T-cell (primary cell): ENCODE measurements around the gene BMP6. TPM values are rescaled to one million over a fixed set of nuclear protein-coding genes. Genes with fewer than 3 reads are reported as not detected.

Experiments
- ATAC-seq, 4 experiments: fragments of 200-7000 bp in 3 of 4; fragments of 150-1000 bp in 1 of 4; cut with Tn5 transposase; replicated peaks in 1 of 4; 1 replicate in 3 of 4; 2 replicates in 1 of 4; pipeline ENCODE4 v1.10.0; 2021; ENCODE audit warnings: moderate library complexity in 3 of 4, mild to moderate bottlenecking in 2 of 4, moderate number of reproducible peaks in 1 of 4
- CTCF ChIA-PET, 2 donors: fragments of 300-600 bp; sonication (Branson Sonifier 250); formaldehyde crosslinking; loops; one replicate each; lab custom pipeline; 2022; ENCODE audit warnings: antibody characterized with exemption in 2 of 2; lab: Charles Lee
- POLR2A ChIA-PET, 2 donors: fragments of 300-600 bp; sonication (Branson Sonifier 250); formaldehyde crosslinking; loops; one replicate each; lab custom pipeline; 2022; ENCODE audit warnings: antibody characterized with exemption in 2 of 2; lab: Charles Lee
- DNase-seq, 35 experiments: peaks; one replicate each; pipeline versions ENCODE4 v3.0.0 to v3.0.0-alpha.2; 2013 to 2023
- H3K27ac ChIP-seq: one replicate; pipeline ENCODE4 v1.5.1; 2013; ENCODE audit warnings: low read length
- H3K27me3 ChIP-seq, 2 experiments: replicated peaks in 1 of 2; 1 replicate in 1 of 2; 2 replicates in 1 of 2; pipeline versions ENCODE4 v1.6.1 to v1.7.0; 2013; ENCODE audit warnings: low read length in 1 of 2, mixed read lengths in 1 of 2; ENCODE audit not compliant: control insufficient read depth in 2 of 2, insufficient read depth in 2 of 2; ENCODE audit errors: extremely low read depth in 1 of 2
- H3K36me3 ChIP-seq, 2 donors: 1 replicate in 1 of 2; 2 replicates in 1 of 2; pipeline versions ENCODE4 v1.6.1 to v1.7.0; 2013; ENCODE audit warnings: low read length in 1 of 2; ENCODE audit not compliant: control insufficient read depth in 2 of 2, insufficient read depth in 1 of 2; ENCODE audit errors: extremely low read depth in 1 of 2
- H3K4me1 ChIP-seq, 2 experiments: 1 replicate in 1 of 2; 2 replicates in 1 of 2; pipeline versions ENCODE4 v1.6.1 to v1.7.0; 2013; ENCODE audit warnings: low read length in 2 of 2, mixed read lengths in 1 of 2; ENCODE audit not compliant: insufficient read depth in 2 of 2, control insufficient read depth in 1 of 2; ENCODE audit errors: extremely low read depth in 1 of 2
- H3K4me3 ChIP-seq, 2 donors: 1 replicate in 1 of 2; 2 replicates in 1 of 2; pipeline versions ENCODE4 v1.5.1 to v1.7.0; 2013; ENCODE audit warnings: mild to moderate bottlenecking in 2 of 2, low read length in 1 of 2, moderate library complexity in 1 of 2; ENCODE audit not compliant: control insufficient read depth in 1 of 2; ENCODE audit errors: extremely low read depth in 1 of 2
- H3K9me3 ChIP-seq: 2 replicates; pipeline ENCODE4 v1.7.0; 2013
- H3K27ac Mint-ChIP-seq, 2 donors: one replicate each; pipeline ENCODE4 v1.8.0; 2020 to 2021; ENCODE audit warnings: mild to moderate bottlenecking in 2 of 2, mixed read lengths in 2 of 2
- H3K27me3 Mint-ChIP-seq, 2 donors: one replicate each; pipeline ENCODE4 v1.8.0; 2021 to 2022; ENCODE audit warnings: mixed read lengths in 2 of 2
- H3K36me3 Mint-ChIP-seq: one replicate; pipeline ENCODE4 v1.8.0; 2021; ENCODE audit warnings: mixed read lengths
- H3K4me1 Mint-ChIP-seq, 3 donors: one replicate each; pipeline ENCODE4 v1.8.0; 2020 to 2022; ENCODE audit warnings: mixed read lengths in 3 of 3, mild to moderate bottlenecking in 1 of 3
- H3K4me3 Mint-ChIP-seq, 3 donors: one replicate each; pipeline ENCODE4 v1.8.0; 2020 to 2022; ENCODE audit warnings: mild to moderate bottlenecking in 3 of 3, mixed read lengths in 3 of 3, moderate library complexity in 3 of 3
- H3K9me3 Mint-ChIP-seq, 3 donors: one replicate each; pipeline ENCODE4 v1.8.0; 2020 to 2022; ENCODE audit warnings: mixed read lengths in 3 of 3
- WGBS: methylation state at CpG from one replicate; pipeline ENCODE4 v1.1.5; 2013; ENCODE audit warnings: missing lambda C conversion rate; ENCODE audit not compliant: insufficient coverage; 5-methylcytosine and 5-hydroxymethylcytosine counted together
- total RNA-seq, 35 experiments: library from RNA in 6 of 35; stranded (reverse) in 6 of 35; fragments of 120-200 nt in 1 of 35; gene quantifications; one replicate each; pipeline versions ENCODE4 v1.2.1 to v1.2.4 and lab custom pipeline; 2013 to 2026

The BMP6 gene
- total RNA-seq, 5 donors from 2014 or later (not counting 1 experiment from before 2014, with no cell fraction given) = 0.09 to 0.23 (median 0.13) TPM; not detected in 1

DNA sequence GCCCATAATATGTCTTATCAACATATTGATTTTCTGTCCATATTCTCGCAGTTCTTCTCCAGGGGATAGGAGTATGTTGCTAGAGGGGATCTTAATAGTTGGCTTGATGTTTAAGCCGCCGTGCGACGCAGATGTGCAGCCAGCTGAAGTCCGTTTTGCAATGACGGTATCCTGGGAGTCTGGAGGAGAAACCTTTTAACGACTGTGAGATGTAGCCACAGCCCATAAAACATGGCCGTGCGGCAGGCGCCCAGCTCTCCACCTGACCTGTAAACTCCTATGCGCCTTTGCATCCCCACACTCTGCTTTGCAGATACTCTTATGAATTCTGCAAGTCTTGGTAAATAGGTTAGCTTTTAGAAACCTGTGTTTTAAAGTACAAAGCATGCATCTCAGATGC, 36.9 kb downstream of the BMP6 start:
- no peaks in the 10 kb centered on the region for H3K9me3 ChIP-seq
- Mint-ChIP-seq H3K36me3 (no peaks in the 10 kb centered on the region), H3K4me1 (no peaks in the 10 kb centered on the region), H3K4me3 (no peak overlapping the region), H3K27me3 (peaks cover 18 to 26% of the 10 kb centered on the region in 2 donors), H3K9me3 (no peaks in the 10 kb centered on the region), H3K27ac (no peak overlapping the region)
- ATAC-seq (no peak), DNase-seq (no peak)
- no CpG with 5 or more reads among the region's 12 CpGs for WGBS
- ChIA-PET CTCF (no interaction called here), POLR2A (no interaction called here)
- no peak overlapping the region for H3K27ac ChIP-seq
- peaks cover 0 to 3% of the 10 kb centered on the region in 2 experiments for H3K27me3 ChIP-seq
- H3K4me1 ChIP-seq = no peaks in the 10 kb centered on the region
- no peak overlapping the region for H3K4me3 ChIP-seq
- H3K36me3 ChIP-seq = no peaks in the 10 kb centered on the region

DNA sequence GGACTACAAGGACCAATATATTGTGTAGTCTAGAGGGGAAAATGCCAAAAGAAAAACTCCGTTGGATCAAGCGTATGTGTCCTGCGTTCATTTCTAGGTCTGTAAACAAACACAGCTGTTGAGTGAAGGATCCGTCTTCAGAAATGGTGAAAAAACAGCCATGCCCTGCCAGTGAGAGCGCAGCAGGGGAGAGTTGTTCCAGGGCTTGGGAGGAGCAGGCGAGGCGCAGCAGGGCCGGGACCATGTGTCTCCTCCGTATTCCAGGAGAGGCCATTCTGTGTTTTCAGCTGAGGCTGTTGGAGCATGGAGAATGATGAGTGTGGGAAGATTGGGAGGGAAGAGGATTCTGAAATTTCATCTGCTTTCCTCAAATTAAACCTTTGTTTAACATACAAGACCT, 38.0 kb downstream of the BMP6 start:
- ChIA-PET POLR2A (no interaction called here), CTCF (no interaction called here)
- Histone ChIP-seq H3K4me3 (no peak overlapping the region), H3K9me3 (no peaks in the 10 kb centered on the region), H3K36me3 (no peaks in the 10 kb centered on the region), H3K27ac (no peak overlapping the region), H3K27me3 (peaks cover 0 to 5% of the 10 kb centered on the region in 2 experiments), H3K4me1 (no peaks in the 10 kb centered on the region)
- ATAC-seq = no peak
- peaks cover 20 to 25% of the 10 kb centered on the region in 2 donors for H3K27me3 Mint-ChIP-seq
- DNase-seq = no peak
- no peaks in the 10 kb centered on the region for H3K4me1 Mint-ChIP-seq
- 80% methylated on average over 8 of the region's 9 CpGs for WGBS
- no peak overlapping the region for H3K27ac Mint-ChIP-seq
- H3K36me3 Mint-ChIP-seq = no peaks in the 10 kb centered on the region
- H3K9me3 Mint-ChIP-seq = no peaks in the 10 kb centered on the region
- no peak overlapping the region for H3K4me3 Mint-ChIP-seq

DNA sequence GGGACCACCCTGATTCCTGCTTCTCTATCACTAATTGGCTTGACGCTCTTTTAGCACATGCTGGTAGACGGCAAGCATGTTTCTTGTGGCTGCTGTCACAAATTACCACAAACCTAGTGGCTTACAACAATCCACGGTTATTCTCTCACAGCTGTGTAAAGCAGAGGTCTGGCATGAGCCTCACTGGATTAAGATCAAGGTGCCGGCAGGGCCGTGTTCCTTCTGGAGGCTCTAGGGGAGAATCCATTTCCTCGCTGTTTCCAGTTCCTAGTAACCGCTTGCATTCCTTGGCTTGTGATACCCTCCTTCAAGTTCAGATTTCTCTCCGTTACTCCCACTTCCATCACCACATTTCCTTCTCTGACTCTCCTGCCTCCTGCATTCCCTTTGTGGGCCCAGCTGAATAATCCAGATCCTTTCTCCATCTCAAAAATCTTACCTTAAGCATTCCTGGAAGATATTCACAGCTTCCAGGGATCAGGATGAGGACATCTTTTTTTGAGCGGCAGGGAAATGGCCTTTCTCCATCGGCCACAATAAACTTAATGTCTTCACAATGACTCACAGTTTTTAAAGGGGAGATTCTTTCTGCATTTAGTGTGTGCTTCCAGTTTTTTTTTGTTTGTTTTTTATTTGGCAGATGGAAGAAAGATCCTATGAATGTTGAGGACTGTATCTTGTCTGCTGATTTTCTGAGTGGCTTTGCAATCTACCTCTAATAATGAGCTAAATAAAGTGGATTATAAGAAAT, 39.9 kb downstream of the BMP6 start:
- CTCF ChIA-PET = no interaction called here
- Mint-ChIP-seq H3K9me3 (no peaks in the 10 kb centered on the region), H3K27ac (no peak overlapping the region), H3K36me3 (no peaks in the 10 kb centered on the region), H3K4me3 (no peak overlapping the region), H3K27me3 (peaks cover 20 to 22% of the 10 kb centered on the region in 2 donors), H3K4me1 (no peaks in the 10 kb centered on the region)
- Histone ChIP-seq H3K27me3 (peaks cover 0 to 5% of the 10 kb centered on the region in 2 experiments), H3K27ac (no peak overlapping the region), H3K4me1 (no peaks in the 10 kb centered on the region), H3K36me3 (no peaks in the 10 kb centered on the region), H3K4me3 (no peak overlapping the region), H3K9me3 (no peaks in the 10 kb centered on the region)
- ATAC-seq (no peak), DNase-seq (no peak)
- WGBS = 91% methylated on average over 8 of the region's 10 CpGs
- POLR2A ChIA-PET = no interaction called here

DNA sequence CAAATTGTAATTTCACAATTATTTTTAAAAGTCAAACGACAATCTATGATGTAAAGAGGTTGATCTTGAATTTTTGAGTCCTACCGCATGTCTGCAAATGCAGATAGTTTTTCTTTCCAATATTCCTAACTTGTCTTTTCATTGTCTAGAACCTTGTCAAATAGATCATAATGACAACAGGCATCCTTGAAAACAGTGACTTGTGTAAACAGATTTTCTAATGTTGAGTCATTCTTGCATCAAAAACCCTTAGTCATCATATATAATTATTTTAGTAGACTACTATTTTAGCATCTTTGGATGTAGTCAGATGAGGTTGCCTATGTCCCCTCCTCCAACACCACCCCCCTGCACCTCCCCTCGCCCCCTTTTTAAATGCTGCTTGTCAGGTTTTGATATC, 43.8 kb downstream of the BMP6 start:
- DNase-seq (no peak), ATAC-seq (no peak)
- H3K4me3 ChIP-seq = no peak overlapping the region
- no peaks in the 10 kb centered on the region for H3K4me1 ChIP-seq
- no peaks in the 10 kb centered on the region for H3K36me3 Mint-ChIP-seq
- no peak overlapping the region for H3K27ac Mint-ChIP-seq
- no peak overlapping the region for H3K4me3 Mint-ChIP-seq
- POLR2A ChIA-PET = no interaction called here
- H3K4me1 Mint-ChIP-seq = no peaks in the 10 kb centered on the region
- no peaks in the 10 kb centered on the region for H3K9me3 Mint-ChIP-seq
- no peaks in the 10 kb centered on the region for H3K9me3 ChIP-seq
- no peaks in the 10 kb centered on the region for H3K36me3 ChIP-seq
- CTCF ChIA-PET = no interaction called here
- H3K27me3 ChIP-seq = peaks cover 0 to 2% of the 10 kb centered on the region in 2 experiments
- WGBS = no CpG with 5 or more reads among the region's 3 CpGs
- H3K27ac ChIP-seq = no peak overlapping the region
- H3K27me3 Mint-ChIP-seq = peaks cover 11 to 30% of the 10 kb centered on the region in 2 donors

DNA sequence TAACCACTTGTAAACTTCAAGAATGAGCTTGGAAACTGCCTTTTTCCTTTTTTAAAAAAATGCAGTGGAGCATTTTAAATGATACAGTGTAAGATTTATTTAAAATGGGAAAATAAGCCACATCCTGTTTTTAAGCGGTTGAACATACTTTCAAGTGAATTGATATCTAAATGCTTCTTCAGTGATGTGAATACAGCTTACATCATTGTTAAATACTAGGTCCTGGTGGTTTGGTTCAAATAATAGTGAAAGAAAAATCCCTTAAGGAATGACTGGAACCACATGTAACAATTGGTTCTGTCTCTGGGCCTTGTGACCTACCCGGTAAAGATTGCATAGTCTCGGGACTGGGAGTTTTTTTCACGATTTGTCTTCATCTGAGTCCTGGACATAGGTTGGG, 44.2 kb downstream of the BMP6 start:
- H3K27ac Mint-ChIP-seq = no peak overlapping the region
- peaks cover 11 to 30% of the 10 kb centered on the region in 2 donors for H3K27me3 Mint-ChIP-seq
- H3K9me3 Mint-ChIP-seq = no peaks in the 10 kb centered on the region
- Histone ChIP-seq H3K4me1 (no peaks in the 10 kb centered on the region), H3K9me3 (no peaks in the 10 kb centered on the region), H3K4me3 (no peak overlapping the region), H3K36me3 (no peaks in the 10 kb centered on the region), H3K27me3 (peaks cover 0 to 2% of the 10 kb centered on the region in 2 experiments), H3K27ac (no peak overlapping the region)
- 89% methylated on average over 3 of the region's 4 CpGs for WGBS
- ChIA-PET POLR2A (no interaction called here), CTCF (no interaction called here)
- DNase-seq = no peak
- H3K4me3 Mint-ChIP-seq = no peak overlapping the region
- no peaks in the 10 kb centered on the region for H3K36me3 Mint-ChIP-seq
- H3K4me1 Mint-ChIP-seq = no peaks in the 10 kb centered on the region
- no peak for ATAC-seq

DNA sequence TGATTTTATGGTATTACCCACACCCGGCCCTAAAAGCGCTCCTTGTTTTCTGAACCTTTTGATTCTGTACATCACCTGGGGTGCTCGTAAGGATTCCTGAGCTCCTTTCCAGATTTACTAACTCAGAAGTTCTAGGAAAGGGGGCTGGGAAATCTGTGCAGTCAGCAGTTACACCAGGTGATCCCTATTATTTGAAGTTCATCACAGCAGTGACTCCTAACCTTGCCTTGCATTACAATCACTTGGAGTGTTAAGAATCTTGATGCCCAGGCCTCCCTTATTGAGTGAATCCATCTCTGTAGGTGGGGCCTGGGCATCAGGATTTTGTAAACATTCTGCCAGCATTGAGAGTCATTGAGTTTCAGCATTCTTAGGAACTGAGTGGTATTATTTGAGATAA, 44.7 kb downstream of the BMP6 start:
- Histone ChIP-seq H3K27me3 (peaks cover 0 to 2% of the 10 kb centered on the region in 2 experiments), H3K36me3 (no peaks in the 10 kb centered on the region), H3K4me3 (no peak overlapping the region), H3K27ac (no peak overlapping the region), H3K4me1 (no peaks in the 10 kb centered on the region), H3K9me3 (no peaks in the 10 kb centered on the region)
- ChIA-PET POLR2A (no interaction called here), CTCF (no interaction called here)
- Mint-ChIP-seq H3K36me3 (no peaks in the 10 kb centered on the region), H3K4me1 (no peaks in the 10 kb centered on the region), H3K27me3 (peaks cover 11 to 30% of the 10 kb centered on the region in 2 donors), H3K4me3 (no peak overlapping the region), H3K27ac (no peak overlapping the region), H3K9me3 (no peaks in the 10 kb centered on the region)
- DNase-seq (no peak), ATAC-seq (no peak)
- 80% methylated on average over 2 of the region's 3 CpGs for WGBS
